Body of pancreas (tissue), 4 donors: ENCODE results near the gene TRAPPC4.

Experiments used
- POLR2A ChIP-seq, 3 donors: fragments of 450-650 bp; IDR thresholded peaks; one replicate each; pipeline ENCODE4 v1.6.1; 2016; ENCODE audit warnings: antibody characterized with exemption in 3 of 3, mild to moderate bottlenecking in 2 of 3
- TF ChIP-seq, protein P1 (sequence below), 7 experiments: fragments of 450-650 bp in 4 of 7; fragments of 200-600 bp in 3 of 7; sonication (generic) in 3 of 7; IDR thresholded peaks; one replicate each; pipeline ENCODE4 v1.5.1; 2016 to 2019; ENCODE audit warnings: antibody characterized with exemption in 7 of 7

DNA sequence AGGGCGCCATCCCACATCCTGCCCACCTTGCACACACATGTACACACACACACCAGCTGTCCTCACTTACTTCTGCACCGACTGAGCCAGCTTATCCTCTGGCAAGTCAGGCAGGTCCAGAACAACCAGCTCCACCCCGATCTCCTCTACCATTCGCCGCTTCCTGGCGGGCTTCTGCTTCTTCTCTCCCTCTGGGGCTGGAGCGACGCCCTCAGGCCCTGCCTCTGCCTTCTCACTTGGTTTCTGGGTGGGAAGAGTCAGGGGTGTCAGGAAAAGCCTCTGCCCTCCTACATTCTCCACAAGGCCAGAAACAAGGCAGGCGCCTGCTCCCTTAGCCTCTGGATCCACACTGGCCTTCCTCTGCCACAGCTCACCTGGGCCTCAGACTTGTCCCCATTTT lies 30.1 kb downstream of the TRAPPC4 start:
- TF ChIP-seq, protein P1, sequence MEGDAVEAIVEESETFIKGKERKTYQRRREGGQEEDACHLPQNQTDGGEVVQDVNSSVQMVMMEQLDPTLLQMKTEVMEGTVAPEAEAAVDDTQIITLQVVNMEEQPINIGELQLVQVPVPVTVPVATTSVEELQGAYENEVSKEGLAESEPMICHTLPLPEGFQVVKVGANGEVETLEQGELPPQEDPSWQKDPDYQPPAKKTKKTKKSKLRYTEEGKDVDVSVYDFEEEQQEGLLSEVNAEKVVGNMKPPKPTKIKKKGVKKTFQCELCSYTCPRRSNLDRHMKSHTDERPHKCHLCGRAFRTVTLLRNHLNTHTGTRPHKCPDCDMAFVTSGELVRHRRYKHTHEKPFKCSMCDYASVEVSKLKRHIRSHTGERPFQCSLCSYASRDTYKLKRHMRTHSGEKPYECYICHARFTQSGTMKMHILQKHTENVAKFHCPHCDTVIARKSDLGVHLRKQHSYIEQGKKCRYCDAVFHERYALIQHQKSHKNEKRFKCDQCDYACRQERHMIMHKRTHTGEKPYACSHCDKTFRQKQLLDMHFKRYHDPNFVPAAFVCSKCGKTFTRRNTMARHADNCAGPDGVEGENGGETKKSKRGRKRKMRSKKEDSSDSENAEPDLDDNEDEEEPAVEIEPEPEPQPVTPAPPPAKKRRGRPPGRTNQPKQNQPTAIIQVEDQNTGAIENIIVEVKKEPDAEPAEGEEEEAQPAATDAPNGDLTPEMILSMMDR (IDR thresholded peaks at IDR 0.05): no peak
- no peak for TF ChIP-seq POLR2A (IDR thresholded peaks at IDR 0.05)
